ENCODE results near the gene ABCC11. TPM values are rescaled to one million over a fixed set of nuclear protein-coding genes. Genes with fewer than 3 reads are reported as not detected.
"Not testable (repeated sequence)": the region's sequence is repeated elsewhere in the genome, so short reads cannot be mapped to it uniquely, and the experiment has no call there.

The ABCC11 gene
- polyA plus RNA-seq, 1 donor, result 0.18 TPM

GRCh38 chr16:48246066-48246465 is 1.3 kb downstream of the ABCC11 start:
- DNase-seq (ENCODE audit: low read depth), result no peak

GRCh38 chr16:48244863-48245195 is 2.5 kb downstream of the ABCC11 start:
- DNase-seq (ENCODE audit: low read depth), result no peak

GRCh38 chr16:48244080-48244862 is 3.1 kb downstream of the ABCC11 start, which contains the start of gene LONP2:
Gene LONP2 (plus strand): TSS chr16:48244300. CDS start chr16:48244389, 89 bp downstream.
- peak; percentile 65 for DNase-seq (ENCODE audit: low read depth)

GRCh38 chr16:48240147-48240546 is 7.2 kb downstream of the ABCC11 start:
- DNase-seq (ENCODE audit: low read depth), result not testable (repeated sequence)

- no peak for DNase-seq (ENCODE audit: low read depth)
Observed at GRCh38 chr16:48236286-48236685, 11.1 kb downstream of the ABCC11 start.

GRCh38 chr16:48235556-48236136 is 11.7 kb downstream of the ABCC11 start:
- no peak for DNase-seq (ENCODE audit: low read depth)

GRCh38 chr16:48235058-48235555 is 12.2 kb downstream of the ABCC11 start:
- DNase-seq (ENCODE audit: low read depth), result no peak

GRCh38 chr16:48234630-48235029 is 12.7 kb downstream of the ABCC11 start:
- DNase-seq (ENCODE audit: low read depth), result no peak

GRCh38 chr16:48232493-48233040 is 14.8 kb downstream of the ABCC11 start:
- DNase-seq (ENCODE audit: low read depth), result no peak

GRCh38 chr16:48231727-48232492 is 15.4 kb downstream of the ABCC11 start:
- DNase-seq (ENCODE audit: low read depth), result no peak

GRCh38 chr16:48225456-48225855 is 21.9 kb downstream of the ABCC11 start:
- DNase-seq (ENCODE audit: low read depth), result no peak

GRCh38 chr16:48223490-48223889 is 23.8 kb downstream of the ABCC11 start:
- no peak for DNase-seq (ENCODE audit: low read depth)

- DNase-seq (ENCODE audit: low read depth), result no peak
Observed at GRCh38 chr16:48220891-48221290, 26.4 kb downstream of the ABCC11 start.

GRCh38 chr16:48218473-48218872 is 28.9 kb downstream of the ABCC11 start:
- no peak for DNase-seq (ENCODE audit: low read depth)

GRCh38 chr16:48217708-48218107 is 29.6 kb downstream of the ABCC11 start:
- DNase-seq (ENCODE audit: low read depth), result no peak

- no peak for DNase-seq (ENCODE audit: low read depth)
Observed at GRCh38 chr16:48215738-48216137, 31.6 kb downstream of the ABCC11 start.

GRCh38 chr16:48212033-48212432 is 35.3 kb downstream of the ABCC11 start:
- DNase-seq (ENCODE audit: low read depth), result no peak

GRCh38 chr16:48210747-48211146 is 36.6 kb downstream of the ABCC11 start:
- no peak for DNase-seq (ENCODE audit: low read depth)

GRCh38 chr16:48206594-48207242 is 40.6 kb downstream of the ABCC11 start:
- DNase-seq (ENCODE audit: low read depth), result no peak

GRCh38 chr16:48204825-48205151 is 42.6 kb downstream of the ABCC11 start:
- DNase-seq (ENCODE audit: low read depth), result no peak

- no peak for DNase-seq (ENCODE audit: low read depth)
Observed at GRCh38 chr16:48203974-48204824, 43.1 kb downstream of the ABCC11 start.
